Stimulated activated CD8-positive, alpha-beta memory T cell treated with anti-CD3 and anti-CD28 coated beads, Interleukin-12 subunit alpha, Interleukin-12 subunit beta, amount 100 ng/mL, for 1 hour (primary cell): ENCODE results near the gene AEBP2.
"Not testable (repeated sequence)": the region's sequence is repeated elsewhere in the genome, so short reads cannot be mapped to it uniquely, and the experiment has no call there.

Experiments used
- DNase-seq: peaks from one replicate; pipeline ENCODE4 v3.0.0-alpha.2; 2020; ENCODE audit warnings: low read depth

The AEBP2 gene

DNA sequence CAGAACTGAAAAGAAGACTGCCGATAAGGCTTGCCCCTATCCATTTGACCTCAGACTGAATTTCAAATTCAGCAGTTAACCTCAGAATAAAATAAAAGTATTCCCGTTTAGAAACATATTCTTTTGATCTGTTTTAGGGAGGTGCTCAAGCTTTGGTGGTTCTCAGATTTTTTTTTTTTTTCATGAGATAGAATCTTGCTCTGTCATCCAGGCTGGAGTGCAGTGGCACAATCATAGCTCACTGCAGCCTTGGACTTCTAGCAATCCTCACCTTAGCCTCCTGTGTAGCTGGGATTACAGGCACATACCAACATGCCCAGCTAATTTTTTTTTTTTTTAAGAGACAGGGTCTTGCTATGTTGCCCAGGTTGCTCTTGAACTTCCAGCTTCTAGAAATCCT lies 15.5 kb downstream of the AEBP2 start:
- no peak for DNase-seq

DNA sequence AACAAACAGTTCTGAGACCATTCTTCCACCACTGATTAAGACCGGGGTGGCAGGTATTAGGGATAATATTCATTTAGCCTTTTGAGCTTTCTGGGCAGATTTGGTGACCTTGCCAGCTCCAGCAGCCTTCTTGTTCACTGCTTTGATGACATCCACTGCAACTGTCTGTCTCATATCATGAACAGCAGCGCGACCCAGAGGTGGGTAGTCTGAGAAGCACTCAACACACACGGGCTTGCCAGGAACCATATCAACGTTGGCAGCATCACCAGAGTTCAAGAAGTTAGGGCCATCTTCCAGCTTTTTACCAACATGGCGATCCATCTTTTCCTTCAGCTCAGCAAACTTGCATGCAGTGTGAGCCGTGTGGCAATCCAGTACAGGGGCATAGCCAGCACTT lies 16.9 kb downstream of the AEBP2 start:
- no peak for DNase-seq

DNA sequence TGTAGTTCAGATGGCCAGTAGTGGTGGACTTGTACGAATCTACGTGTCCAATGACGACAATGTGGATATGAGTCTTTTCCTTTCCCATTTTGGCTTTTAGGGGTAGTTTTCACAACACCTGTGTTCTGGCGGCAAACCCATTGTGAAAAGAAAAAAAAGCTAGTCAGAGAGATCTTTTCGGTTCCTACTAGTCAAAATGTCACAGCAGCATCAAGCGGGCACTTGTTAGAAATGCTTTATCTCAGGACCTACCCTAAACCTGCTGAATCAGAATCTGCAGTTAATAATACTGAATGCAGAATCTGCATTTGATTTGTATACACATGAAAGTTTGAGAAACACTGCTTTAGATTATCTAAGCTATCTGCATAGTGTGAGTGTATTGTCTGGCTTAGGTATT lies 18.3 kb downstream of the AEBP2 start:
- no peak for DNase-seq

DNA sequence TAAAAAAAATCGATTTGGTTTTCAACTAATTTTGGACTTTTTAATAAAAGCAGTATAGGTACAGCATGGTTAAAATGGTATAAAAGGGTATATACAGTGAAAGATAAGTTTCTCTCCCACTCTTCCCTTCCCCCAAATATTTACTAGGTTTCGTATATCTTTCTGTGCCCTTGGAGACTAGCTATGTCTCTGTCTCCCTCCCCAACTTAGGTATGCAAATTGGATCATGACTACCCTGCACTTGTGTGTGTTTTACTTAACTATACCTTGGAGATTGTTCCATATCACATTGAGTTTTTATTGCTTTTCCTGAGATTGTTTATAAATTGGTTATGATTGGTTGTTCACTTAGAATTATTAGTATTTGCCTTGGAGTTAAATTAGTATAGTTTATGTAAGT lies 19.4 kb downstream of the AEBP2 start:
- no peak for DNase-seq

DNA sequence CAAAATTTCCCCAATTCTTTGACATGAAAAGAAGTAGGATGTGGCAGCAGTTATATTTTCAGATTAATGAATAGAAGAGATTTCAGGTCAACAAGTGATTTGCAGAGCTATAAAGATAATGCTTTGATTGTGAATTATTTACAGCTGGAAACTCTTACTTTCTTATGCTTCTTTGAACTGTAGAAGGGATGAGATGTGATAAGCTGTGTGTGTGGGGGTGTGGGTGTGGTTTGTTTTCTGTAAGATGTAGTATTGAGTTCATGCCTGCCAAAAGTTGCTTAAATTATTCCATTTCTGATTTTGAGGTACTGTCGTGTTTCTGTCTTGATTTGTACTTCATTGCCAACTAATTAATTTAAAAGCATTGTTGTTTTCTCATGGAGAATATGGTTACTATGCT lies 22.7 kb downstream of the AEBP2 start:
- DNase-seq, result no peak

- DNase-seq, result no peak
These were observed 23.1 kb downstream of the AEBP2 start for GRCh38 chr12:19462406-19462805.

DNA sequence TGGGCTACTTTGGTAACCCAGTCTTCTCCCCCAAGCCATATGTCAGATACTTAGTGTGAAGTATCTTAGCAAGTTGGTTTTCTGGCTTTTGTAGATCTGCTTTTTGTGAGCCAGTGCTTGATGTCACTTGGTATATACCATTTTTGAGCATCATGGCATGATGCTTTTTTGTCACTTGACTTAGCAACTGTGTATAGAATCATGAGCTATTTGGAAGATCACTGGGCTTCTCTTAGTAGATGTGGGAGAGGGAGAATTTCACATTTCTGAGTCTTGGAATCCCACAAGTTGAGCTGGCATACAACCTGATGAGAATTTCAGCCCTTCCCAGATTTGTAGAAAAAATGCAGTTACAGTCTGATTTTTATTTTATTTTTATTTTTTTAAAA lies 24.9 kb downstream of the AEBP2 start:
- no peak for DNase-seq

- DNase-seq, result no peak
These were observed 26.4 kb downstream of the AEBP2 start for GRCh38 chr12:19465711-19466110.

- DNase-seq, result no peak
These were observed 34.9 kb downstream of the AEBP2 start for GRCh38 chr12:19474147-19474546.

GRCh38 chr12:19475884-19476505 lies 36.7 kb downstream of the AEBP2 start:
- not testable (repeated sequence) for DNase-seq

GRCh38 chr12:19477071-19477470 lies 37.8 kb downstream of the AEBP2 start:
- DNase-seq, result no peak

DNA sequence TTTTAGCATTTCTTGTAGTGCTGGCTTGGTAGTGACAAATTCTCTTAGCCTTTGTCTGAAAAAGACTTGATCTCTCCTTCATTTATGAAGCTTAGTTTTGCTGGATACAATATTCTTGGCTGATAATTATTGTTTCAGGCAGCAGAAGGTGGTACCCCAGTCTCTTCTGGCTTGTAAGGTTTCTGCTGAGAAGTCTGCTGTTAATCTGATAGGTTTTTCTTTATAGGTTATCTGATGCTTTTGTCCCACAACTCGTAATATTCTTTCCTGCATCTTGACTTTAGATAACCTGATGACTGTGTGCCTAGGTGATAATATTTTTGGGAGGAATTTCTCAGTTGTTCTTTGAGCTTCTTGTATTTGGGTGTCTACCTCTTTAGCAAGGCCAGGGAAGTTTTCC lies 41.2 kb downstream of the AEBP2 start:
- DNase-seq, result no peak

DNA sequence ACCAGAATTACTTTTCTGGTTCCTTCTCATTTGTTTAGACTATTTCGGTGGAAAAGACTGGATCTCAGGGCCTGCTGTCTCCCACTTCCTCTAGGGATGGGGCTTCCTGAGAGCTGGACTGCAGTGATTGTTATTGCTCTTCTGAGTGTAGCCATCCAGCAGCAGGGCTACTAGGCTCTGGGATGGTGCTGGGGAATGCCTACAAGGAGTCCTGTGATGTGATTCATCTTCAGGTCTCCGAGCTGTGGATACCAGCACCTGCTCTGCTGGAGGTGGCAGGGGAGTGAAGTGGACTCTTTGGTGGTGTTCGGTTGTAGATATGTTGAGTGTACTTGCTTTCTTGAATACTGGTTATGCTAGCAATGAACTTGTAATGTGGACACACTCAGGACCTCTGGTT lies 42.7 kb downstream of the AEBP2 start:
- DNase-seq, result no peak

- peak; percentile 4 for DNase-seq
These were observed 43.3 kb downstream of the AEBP2 start for GRCh38 chr12:19482551-19483109.

- no peak for DNase-seq
These were observed 44.4 kb downstream of the AEBP2 start for GRCh38 chr12:19483727-19484126.

- DNase-seq, result no peak
These were observed 45.4 kb downstream of the AEBP2 start for GRCh38 chr12:19484738-19485137.

DNA sequence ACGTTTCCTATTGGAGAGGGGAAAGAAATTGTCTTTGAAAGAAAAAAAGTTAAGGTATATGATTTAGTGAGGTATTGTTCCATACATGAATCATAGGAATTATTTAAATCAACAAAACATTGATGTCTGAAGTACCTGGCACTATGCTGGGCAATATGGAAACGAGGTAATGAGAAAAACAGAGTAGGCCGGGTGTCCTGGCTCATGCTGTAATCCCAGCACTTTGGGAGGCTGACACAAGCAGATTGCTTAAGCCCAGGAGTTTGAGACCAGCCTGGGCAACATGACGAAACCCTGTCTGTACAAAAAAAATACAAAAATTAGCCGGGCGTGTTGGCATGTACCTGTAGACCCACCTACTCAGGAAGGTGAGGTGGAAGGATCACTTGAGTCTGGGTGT lies 45.9 kb downstream of the AEBP2 start:
- DNase-seq, result no peak

DNA sequence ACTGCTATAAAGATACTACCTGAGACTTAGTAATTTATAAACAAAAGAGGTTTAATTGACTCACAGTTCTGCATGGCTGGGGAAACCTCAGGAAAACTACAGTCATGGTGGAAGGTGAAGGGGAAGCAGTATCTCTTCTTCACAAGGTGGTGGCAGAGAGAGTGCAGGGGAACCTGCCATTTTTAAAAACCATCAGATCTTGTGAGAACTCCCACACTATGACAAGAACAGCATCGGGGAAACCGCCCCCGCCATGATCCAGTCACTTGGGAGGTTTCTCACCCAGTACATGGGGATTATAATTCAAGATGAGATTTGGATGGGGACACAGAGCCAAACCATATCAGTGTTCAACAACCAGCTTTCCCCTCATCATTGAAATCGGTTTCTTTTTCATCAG lies 49.9 kb downstream of the AEBP2 start:
- no peak for DNase-seq

DNA sequence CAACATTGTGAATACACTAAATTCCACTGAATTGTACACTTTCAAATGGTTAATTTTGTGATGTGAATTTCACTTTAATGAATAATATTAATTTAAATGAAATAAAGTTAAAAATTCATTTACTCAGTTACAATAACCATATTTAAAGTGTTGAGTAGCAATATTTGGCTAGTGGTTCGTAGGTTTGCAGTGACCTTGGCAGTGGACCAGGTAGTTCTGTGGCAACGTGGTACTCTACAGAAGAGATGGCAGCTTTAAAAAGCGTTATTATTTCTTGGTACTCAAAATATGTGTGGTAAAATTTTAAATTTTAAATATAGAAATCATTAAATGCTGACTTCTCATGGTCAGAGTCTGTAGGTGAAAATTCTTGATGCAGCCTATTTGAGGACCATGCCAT lies 51.6 kb downstream of the AEBP2 start:
- no peak for DNase-seq

DNA sequence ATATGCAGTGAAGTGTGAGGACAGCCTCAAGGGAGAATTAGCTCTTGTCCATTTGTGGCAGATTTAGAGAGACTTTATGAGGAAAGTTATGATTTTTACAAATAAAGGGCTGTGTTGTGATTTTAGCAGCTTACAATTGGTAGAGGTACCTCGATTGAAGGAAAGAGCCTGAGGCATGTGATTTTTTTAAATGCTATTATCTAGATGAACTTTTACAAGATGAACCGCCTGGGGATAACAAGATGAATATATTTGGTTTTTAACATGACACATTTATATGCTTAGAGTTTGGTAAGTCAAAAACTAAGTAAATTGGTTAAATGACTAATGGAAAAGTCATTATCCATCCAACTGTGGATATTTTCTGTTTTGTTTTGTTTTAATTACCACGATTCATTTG lies 52.6 kb downstream of the AEBP2 start:
- no peak for DNase-seq

- DNase-seq, result no peak
These were observed 57.1 kb downstream of the AEBP2 start for GRCh38 chr12:19496219-19496878.

DNA sequence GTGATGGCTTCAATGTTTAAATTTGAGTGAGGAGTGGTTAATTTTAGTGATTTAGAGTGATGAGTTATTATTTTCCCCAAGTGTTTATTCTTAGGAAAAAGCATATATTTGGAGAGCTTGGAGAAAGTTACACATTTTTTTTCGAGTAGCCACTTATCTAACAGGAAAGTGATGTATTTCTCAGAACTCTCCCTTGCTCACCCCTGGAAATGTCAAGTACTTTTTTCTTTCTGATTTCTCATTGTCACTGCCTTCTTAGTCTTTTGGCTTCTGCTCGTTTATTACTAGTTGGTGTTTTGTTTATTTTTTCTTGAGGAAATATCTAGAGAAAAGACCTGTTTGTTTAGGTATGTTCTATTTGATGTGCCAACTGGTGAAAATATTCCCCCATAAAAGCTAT lies 58.8 kb downstream of the AEBP2 start:
- DNase-seq, result no peak

- DNase-seq, result no peak
These were observed 59.7 kb downstream of the AEBP2 start for GRCh38 chr12:19499030-19499429.

DNA sequence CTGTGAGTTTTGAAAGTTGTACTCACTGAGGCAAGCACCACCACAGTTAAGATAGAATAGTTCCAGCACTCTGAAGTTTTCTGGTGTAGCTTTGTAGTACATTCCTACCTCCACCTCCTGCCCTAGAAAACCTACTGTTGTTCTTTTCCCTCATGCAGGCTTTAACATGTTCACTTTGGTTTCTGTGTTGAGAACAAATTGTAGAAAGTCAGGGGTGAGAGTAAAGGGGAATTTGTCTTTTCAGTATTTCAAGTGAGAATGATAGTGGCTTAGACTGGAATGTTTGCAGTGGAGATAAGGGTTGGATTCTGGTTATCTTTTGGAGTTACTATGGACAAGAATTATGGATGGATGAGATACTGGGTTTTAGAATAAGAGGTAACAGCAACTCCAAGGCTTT lies 67.2 kb downstream of the AEBP2 start:
- no peak for DNase-seq
